ENCODE measurements around the gene IMPDH2. TPM values are rescaled to one million over a fixed set of nuclear protein-coding genes. Genes with fewer than 3 reads are reported as not detected.

The IMPDH2 gene
- total and polyA plus RNA-seq, 12 donors, result 40.7 to 105 (median 60.6) TPM

DNA sequence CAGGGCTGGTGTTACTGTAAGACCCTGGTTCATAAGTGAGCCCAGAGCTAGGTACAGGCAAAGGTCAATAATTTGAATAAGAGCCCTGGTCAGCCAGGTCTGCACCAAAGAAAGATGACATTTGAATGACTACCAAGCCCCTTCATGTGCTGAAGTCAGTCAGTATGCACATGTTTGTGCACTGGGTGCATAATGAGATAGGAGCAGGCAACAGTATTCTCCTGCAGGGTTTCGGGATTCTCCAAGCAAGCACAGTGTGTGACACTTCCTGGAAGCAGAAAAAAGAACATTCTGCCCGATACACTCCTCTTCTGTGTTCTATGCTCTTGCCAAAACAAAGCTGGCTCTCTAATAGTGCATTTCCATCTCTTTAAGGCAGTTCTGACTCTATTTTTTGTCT, 5.5 kb upstream of the IMPDH2 start:
- Histone ChIP-seq H3K36me3 (peaks cover 0 to 100% (median 33%) of the 10 kb centered on the region in 9 donors), H3K27me3 (no peaks in the 10 kb centered on the region), H3K4me1 (peaks cover 0 to 10% (median 3%) of the 10 kb centered on the region in 9 donors), H3K4me3 (no peak overlapping the region), H3K27ac (peak overlapping the region in 1 of 10 donors; percentile 4), H3K9me3 (no peaks in the 10 kb centered on the region)
- intact Hi-C loops (cut with DNase I), result no loop called here
- DNase-seq (no peak), ATAC-seq (no peak)
- TF ChIP-seq, protein P1, sequence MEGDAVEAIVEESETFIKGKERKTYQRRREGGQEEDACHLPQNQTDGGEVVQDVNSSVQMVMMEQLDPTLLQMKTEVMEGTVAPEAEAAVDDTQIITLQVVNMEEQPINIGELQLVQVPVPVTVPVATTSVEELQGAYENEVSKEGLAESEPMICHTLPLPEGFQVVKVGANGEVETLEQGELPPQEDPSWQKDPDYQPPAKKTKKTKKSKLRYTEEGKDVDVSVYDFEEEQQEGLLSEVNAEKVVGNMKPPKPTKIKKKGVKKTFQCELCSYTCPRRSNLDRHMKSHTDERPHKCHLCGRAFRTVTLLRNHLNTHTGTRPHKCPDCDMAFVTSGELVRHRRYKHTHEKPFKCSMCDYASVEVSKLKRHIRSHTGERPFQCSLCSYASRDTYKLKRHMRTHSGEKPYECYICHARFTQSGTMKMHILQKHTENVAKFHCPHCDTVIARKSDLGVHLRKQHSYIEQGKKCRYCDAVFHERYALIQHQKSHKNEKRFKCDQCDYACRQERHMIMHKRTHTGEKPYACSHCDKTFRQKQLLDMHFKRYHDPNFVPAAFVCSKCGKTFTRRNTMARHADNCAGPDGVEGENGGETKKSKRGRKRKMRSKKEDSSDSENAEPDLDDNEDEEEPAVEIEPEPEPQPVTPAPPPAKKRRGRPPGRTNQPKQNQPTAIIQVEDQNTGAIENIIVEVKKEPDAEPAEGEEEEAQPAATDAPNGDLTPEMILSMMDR (IDR thresholded peaks at IDR 0.05), result no peak
- WGBS, 2 donors, result 90 to 95% methylated on average over 2 of the region's 2 CpGs

DNA sequence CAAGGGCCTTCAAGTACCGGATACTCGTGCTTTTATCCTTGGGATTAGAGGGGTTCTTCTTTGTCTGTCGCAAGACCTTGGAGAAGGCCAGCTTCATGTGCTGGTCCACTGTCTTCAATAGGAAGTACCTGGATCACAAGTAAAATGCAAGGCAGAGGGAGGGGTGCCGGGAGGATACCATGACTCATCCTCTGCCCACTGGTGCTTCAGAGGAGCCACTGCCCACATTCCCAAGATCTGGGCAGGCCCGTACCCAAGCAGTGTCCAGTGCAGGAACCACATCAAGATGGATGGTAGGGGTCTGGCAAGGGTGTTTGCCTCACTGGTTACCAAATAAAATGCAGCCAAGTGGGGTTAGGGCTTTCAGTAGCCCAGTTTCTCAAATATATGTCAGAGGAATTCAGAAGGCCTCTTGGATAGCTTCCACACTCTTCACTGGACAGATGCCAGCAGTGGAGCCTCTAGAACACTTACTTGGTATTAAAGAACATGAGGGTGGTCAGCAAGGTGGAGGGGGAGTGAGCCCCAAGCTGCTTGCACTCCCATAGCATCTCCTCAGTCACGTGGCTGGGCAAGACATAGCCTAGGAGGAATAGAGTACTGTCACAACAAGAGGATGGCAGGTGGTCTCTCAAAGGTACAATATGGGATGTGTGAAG, 3.6 kb upstream of the IMPDH2 start:
- 87 to 88% methylated on average over 6 of the region's 6 CpGs for WGBS, 2 donors
- no peaks in the 10 kb centered on the region for H3K9me3 ChIP-seq
- H3K27me3 ChIP-seq, result no peaks in the 10 kb centered on the region
- ATAC-seq (no peak), DNase-seq (no peak)
- H3K4me3 ChIP-seq, result no peak overlapping the region
- TF ChIP-seq, protein P1 (IDR thresholded peaks at IDR 0.05), result no peak
- H3K4me1 ChIP-seq, result peaks cover 6 to 27% (median 14%) of the 10 kb centered on the region in 9 donors
- H3K27ac ChIP-seq, result no peak overlapping the region
- peaks cover 0 to 84% (median 28%) of the 10 kb centered on the region in 9 donors for H3K36me3 ChIP-seq
- intact Hi-C loops (cut with DNase I), result no loop called here

DNA sequence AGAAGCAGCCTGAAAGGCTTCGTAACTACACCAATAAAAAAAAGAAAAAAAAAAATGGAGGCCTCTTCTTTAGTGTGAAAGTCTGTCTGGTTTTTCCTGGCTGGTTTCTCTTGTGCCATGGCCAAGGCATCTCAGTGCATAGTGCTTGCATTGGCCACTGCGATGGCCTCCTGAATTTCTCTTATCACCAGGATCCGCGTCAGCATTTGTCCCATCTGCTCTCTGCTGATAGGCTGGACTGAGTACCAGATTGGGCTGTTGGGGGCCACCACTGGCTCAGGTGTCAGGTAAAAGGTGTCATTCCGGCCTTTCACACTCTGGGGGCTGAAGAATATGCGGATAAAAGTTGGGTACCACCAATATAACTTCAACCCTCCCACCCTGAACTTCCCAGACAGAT, 1.1 kb upstream of the IMPDH2 start:
- ATAC-seq (no peak), DNase-seq (no peak)
- no peaks in the 10 kb centered on the region for H3K27me3 ChIP-seq
- 85 to 90% methylated on average over 6 of the region's 6 CpGs for WGBS, 2 donors
- H3K36me3 ChIP-seq, result peaks cover 0 to 83% (median 41%) of the 10 kb centered on the region in 9 donors
- no peak overlapping the region for H3K4me3 ChIP-seq
- peak overlapping the region in 4 of 10 donors; percentile 87 to 94 (median 91) for H3K27ac ChIP-seq
- intact Hi-C loops (cut with DNase I), result no loop called here
- TF ChIP-seq, protein P1 (IDR thresholded peaks at IDR 0.05), result no peak
- no peaks in the 10 kb centered on the region for H3K9me3 ChIP-seq
- peaks cover 6 to 36% (median 16%) of the 10 kb centered on the region in 9 donors for H3K4me1 ChIP-seq

DNA sequence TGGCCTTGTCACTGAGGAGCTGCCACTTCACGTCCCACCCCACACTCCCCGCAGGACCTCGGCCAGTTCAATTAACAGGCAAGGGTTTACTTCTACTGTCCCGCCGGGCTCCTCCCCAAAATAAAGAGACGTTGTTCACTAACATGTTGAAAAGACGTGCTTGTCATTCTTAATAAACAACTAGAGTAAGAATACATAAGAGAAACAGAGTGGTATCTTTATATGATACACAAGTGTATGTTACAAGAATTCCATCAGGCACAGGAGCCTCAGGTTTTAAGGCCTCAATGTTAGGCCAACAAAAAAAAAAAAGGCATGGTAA, 326 bp upstream of the IMPDH2 start:
- Histone ChIP-seq H3K36me3 (peaks cover 0 to 83% (median 49%) of the 10 kb centered on the region in 9 donors), H3K4me1 (peaks cover 6 to 43% (median 19%) of the 10 kb centered on the region in 9 donors), H3K4me3 (peak overlapping the region in 8 of 10 donors; percentile 49 to 97 (median 67)), H3K27ac (peak overlapping the region; percentile 57 to 98 (median 92)), H3K27me3 (no peaks in the 10 kb centered on the region), H3K9me3 (no peaks in the 10 kb centered on the region)
- TF ChIP-seq, protein P1 (IDR thresholded peaks at IDR 0.05), result no peak
- DNase-seq (no peak), ATAC-seq (no peak)
- intact Hi-C loops (cut with DNase I), result loop anchor here in 1 of 10 donors (1.0 to 10.0 kb wide), 2 partner anchors 38 to 395 kb away; partner anchors contain the start of genes AMT and NICN1
- WGBS, 2 donors, result 1 to 2% methylated on average over 7 of the region's 7 CpGs
